OCI-LY7 (cell line): ENCODE measurements around the gene ATP12A. TPM values are rescaled to one million over a fixed set of nuclear protein-coding genes. Genes with fewer than 3 reads are reported as not detected.

Source experiments
- BruUV-seq: library from RNA; stranded (reverse); fragments of 400-500 nt; replicated peaks from 2 replicates; lab custom pipeline; 2021; lab: Mats Ljungman, UMichigan
- CTCF ChIA-PET: fragments of 300-600 bp; sonication (Branson Sonifier 250); formaldehyde crosslinking; loops from one replicate; lab custom pipeline; 2022; ENCODE audit warnings: antibody characterized with exemption; ENCODE audit not compliant: unreplicated experiment; lab: Charles Lee
- POLR2A ChIA-PET: fragments of 300-600 bp; sonication (Branson Sonifier 250); formaldehyde crosslinking; loops from one replicate; lab custom pipeline; 2022; ENCODE audit warnings: antibody characterized with exemption; lab: Charles Lee
- DNase-seq: peaks from one replicate; pipeline ENCODE4 v3.0.0-alpha.2; 2015; ENCODE audit warnings: low spot score
- H2AFZ ChIP-seq: fragments of 200-600 bp; sonication (generic), shearing (Covaris generic); 2 replicates; pipeline ENCODE4 v1.6.1; 2014; ENCODE audit warnings: mild to moderate bottlenecking, antibody characterized with exemption, low read length, moderate library complexity
- H3K27ac ChIP-seq: fragments of 200-600 bp; sonication (generic); 2 replicates; pipeline ENCODE4 v1.5.1; 2014; ENCODE audit warnings: mixed run types, low read depth, mild to moderate bottlenecking, moderate library complexity, low read length, inconsistent platforms; ENCODE audit not compliant: poor library complexity, severe bottlenecking
- H3K36me3 ChIP-seq: fragments of 200-600 bp; sonication (generic); 2 replicates; pipeline ENCODE4 v1.6.1; 2014; ENCODE audit warnings: mild to moderate bottlenecking, antibody characterized with exemption, low read length, moderate library complexity, mixed read lengths; ENCODE audit not compliant: insufficient read depth
- H3K4me1 ChIP-seq: fragments of 200-600 bp; sonication (generic); 2 replicates; pipeline ENCODE4 v1.5.1; 2014; ENCODE audit warnings: mild to moderate bottlenecking, low read length; ENCODE audit not compliant: insufficient read depth, poor library complexity, severe bottlenecking
- H3K4me2 ChIP-seq: fragments of 200-600 bp; sonication (generic); 2 replicates; pipeline ENCODE4 v1.6.1; 2014; ENCODE audit warnings: mild to moderate bottlenecking, low read length
- H3K4me3 ChIP-seq: fragments of 200-600 bp; sonication (generic); 2 replicates; pipeline ENCODE4 v1.5.1; 2014; ENCODE audit warnings: mild to moderate bottlenecking, low read depth, low read length; ENCODE audit not compliant: poor library complexity, severe bottlenecking
- H3K79me2 ChIP-seq: fragments of 200-600 bp; sonication (generic); 2 replicates; pipeline ENCODE4 v1.6.1; 2016; ENCODE audit warnings: low read depth, mild to moderate bottlenecking, low read length, moderate library complexity, mixed read lengths; ENCODE audit not compliant: insufficient read depth
- H3K9me2 ChIP-seq: fragments of 200-600 bp; sonication (generic); 2 replicates; pipeline ENCODE4 v1.6.1; 2016; ENCODE audit warnings: mild to moderate bottlenecking, low read length, mixed read lengths; ENCODE audit not compliant: insufficient read depth
- H3K9me3 ChIP-seq: fragments of 200-600 bp; sonication (generic); 2 replicates; pipeline ENCODE4 v1.6.1; 2014; ENCODE audit warnings: mild to moderate bottlenecking, mixed run types, low read length, mixed read lengths
- H4K20me1 ChIP-seq: fragments of 200-600 bp; sonication (generic); 2 replicates; pipeline ENCODE4 v1.6.1; 2014; ENCODE audit warnings: mild to moderate bottlenecking, antibody characterized with exemption, low read length, moderate library complexity, mixed read lengths; ENCODE audit not compliant: insufficient read depth
- EZH2phosphoT487 ChIP-seq: fragments of 200-600 bp; sonication (generic); IDR thresholded peaks from 2 replicates; pipeline ENCODE4 v1.6.1; 2018; ENCODE audit warnings: low read depth, borderline replicate concordance, mild to moderate bottlenecking, mixed run types, antibody characterized with exemption, low read length, moderate library complexity, mixed read lengths
- intact Hi-C: fragments of 100-400 bp; cut with micrococcal nuclease; formaldehyde crosslinking; loops from one replicate; pipeline ENCODE4 v1.10.0; 2022; ENCODE audit not compliant: unreplicated experiment
- total RNA-seq, 2 experiments: library from RNA; depleted of rRNA in 1 of 2; stranded (reverse); fragments of >200 nt in 1 of 2; shearing (Covaris generic) in 1 of 2; gene quantifications; 2 replicates each; pipeline ENCODE4 v1.2.3, GENCODE V29; 2014 to 2022
- TF ChIP-seq, protein P1 (sequence below): fragments of 200-600 bp; sonication (generic); conservative IDR thresholded peaks from 2 replicates; pipeline ENCODE4 v1.5.1; 2014; ENCODE audit warnings: mild to moderate bottlenecking, antibody characterized with exemption, low read length, moderate library complexity, mixed read lengths

The ATP12A gene
- total RNA-seq, 2 experiments from 2014 or later, result not detected

DNA sequence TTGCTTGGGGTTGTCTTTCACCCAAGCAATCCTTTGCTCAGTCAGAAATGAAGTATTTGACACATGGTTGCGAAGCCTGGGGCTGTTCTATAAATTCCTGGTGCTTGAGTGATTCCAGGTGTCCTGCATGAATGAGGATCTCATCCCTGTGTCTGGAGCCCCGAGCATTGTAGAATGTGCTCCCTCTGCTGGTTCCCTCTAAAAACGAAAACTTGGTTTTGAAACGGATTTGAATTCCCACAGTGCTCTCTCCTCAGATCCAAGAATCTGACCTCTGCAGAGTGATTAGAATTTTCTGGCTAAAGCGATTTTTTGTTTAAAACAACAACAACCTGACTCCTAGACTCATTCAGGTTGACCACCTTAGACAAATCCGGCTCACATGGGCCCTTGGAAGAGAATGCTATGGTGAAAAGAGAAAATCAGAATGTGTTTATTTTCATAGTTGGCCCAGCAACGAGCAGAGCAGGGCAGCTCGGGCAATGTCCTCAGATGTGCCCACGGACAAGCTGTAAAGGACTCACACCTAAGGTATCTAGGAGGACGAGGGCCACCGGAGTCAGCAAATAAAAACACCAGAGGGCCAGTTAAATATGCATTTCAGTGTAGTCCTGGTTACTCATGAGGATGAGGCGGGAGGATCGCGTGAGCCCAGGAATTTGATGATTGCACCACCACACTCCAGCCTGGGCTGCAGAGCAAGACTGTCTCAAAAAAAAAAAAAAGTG, 8.7 kb upstream of the ATP12A start:
- H2AFZ ChIP-seq, result peak overlapping the region; percentile 100
- H4K20me1 ChIP-seq, result no peaks in the 10 kb centered on the region
- H3K4me2 ChIP-seq, result peak overlapping the region; percentile 66
- H3K4me3 ChIP-seq, result peak overlapping the region; percentile 45
- H3K36me3 ChIP-seq, result no peaks in the 10 kb centered on the region
- H3K79me2 ChIP-seq, result no peaks in the 10 kb centered on the region
- TF ChIP-seq, protein P1, sequence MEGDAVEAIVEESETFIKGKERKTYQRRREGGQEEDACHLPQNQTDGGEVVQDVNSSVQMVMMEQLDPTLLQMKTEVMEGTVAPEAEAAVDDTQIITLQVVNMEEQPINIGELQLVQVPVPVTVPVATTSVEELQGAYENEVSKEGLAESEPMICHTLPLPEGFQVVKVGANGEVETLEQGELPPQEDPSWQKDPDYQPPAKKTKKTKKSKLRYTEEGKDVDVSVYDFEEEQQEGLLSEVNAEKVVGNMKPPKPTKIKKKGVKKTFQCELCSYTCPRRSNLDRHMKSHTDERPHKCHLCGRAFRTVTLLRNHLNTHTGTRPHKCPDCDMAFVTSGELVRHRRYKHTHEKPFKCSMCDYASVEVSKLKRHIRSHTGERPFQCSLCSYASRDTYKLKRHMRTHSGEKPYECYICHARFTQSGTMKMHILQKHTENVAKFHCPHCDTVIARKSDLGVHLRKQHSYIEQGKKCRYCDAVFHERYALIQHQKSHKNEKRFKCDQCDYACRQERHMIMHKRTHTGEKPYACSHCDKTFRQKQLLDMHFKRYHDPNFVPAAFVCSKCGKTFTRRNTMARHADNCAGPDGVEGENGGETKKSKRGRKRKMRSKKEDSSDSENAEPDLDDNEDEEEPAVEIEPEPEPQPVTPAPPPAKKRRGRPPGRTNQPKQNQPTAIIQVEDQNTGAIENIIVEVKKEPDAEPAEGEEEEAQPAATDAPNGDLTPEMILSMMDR, result peak; percentile 89
- TF ChIP-seq EZH2phosphoT487, result no peak
- peak; percentile 59 for DNase-seq
- ChIA-PET POLR2A (interaction anchor here (1.0 kb wide), 1 partner anchor 8 kb away, joined by 4 read pairs; no protein-coding TSS in a partner anchor), CTCF (interaction anchor here (0.8 kb wide), 1 partner anchor 11 kb away, joined by 3 read pairs; no protein-coding TSS in a partner anchor)
- peaks cover 19% of the 10 kb centered on the region for H3K4me1 ChIP-seq
- no peak overlapping the region for H3K27ac ChIP-seq
- intact Hi-C loops, result loop anchor here (1.0 to 5.0 kb wide), 2 partner anchors 91 to 159 kb away; partner anchors contain the start of gene PARP4
- no TSS peak for BruUV-seq
- no peaks in the 10 kb centered on the region for H3K9me3 ChIP-seq
- H3K9me2 ChIP-seq, result no peaks in the 10 kb centered on the region

DNA sequence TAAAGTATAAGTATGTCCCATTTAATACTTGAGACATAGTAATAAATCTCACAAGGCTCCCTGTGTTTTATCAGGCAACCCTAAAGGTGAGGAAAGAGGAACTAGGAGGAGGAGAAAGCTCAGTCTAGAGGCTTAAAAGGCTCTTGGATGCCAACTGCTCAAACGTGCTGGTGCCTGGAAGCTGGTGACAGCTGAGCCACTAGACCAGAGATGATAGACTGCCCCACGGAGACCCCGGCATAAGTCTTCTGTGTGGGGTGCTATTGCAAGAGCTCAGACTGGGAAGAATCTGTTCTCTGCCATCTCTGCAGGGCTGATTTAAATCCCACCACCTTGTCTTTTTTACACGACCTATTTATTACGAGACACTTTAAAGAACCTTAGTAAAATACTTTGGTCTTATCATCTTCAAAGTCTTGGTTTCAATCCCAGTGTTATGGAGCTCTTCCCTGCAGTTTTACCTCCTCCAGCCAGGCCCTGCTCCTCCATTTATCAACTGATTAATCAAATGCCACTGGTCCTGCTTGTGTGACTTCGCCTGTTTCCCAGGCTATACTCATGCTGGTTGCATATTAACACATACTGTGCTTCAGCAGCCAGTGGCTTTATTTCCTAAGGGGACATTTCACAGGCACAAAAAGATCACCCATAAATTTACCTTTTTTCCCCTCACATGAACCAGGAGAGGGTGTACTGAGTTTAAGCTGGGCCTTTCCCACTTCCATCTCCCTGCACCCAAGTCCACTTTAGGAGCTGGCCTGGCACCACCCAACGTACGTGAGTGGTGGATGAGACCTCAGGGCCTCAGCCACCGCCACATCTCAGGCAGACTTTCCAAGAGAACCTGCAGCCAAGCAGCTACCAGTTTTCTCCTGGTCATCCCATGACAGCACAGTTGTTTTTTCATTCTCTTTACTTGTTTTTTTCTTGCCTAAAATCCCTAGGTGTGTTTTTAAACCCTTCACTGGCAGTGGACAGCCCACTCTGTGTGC, 7.8 kb upstream of the ATP12A start:
- ChIA-PET CTCF (interaction anchor here (0.8 kb wide), 1 partner anchor 10 kb away, joined by 3 read pairs; no protein-coding TSS in a partner anchor), POLR2A (interaction anchor here (1.0 kb wide), 1 partner anchor 9 kb away, joined by 4 read pairs; no protein-coding TSS in a partner anchor)
- Histone ChIP-seq H3K4me2 (no peak overlapping the region), H3K4me1 (peaks cover 19% of the 10 kb centered on the region), H4K20me1 (no peaks in the 10 kb centered on the region), H3K4me3 (no peak overlapping the region), H3K27ac (no peak overlapping the region), H3K9me2 (no peaks in the 10 kb centered on the region), H3K36me3 (no peaks in the 10 kb centered on the region), H3K79me2 (no peaks in the 10 kb centered on the region), H3K9me3 (no peaks in the 10 kb centered on the region), H2AFZ (no peak overlapping the region; the same call in 1 of the 2 replicates)
- intact Hi-C loops, result loop anchor here (5.0 kb wide), 1 partner anchor 160 kb away; the partner anchor contains the start of gene PARP4
- DNase-seq, result no peak
- BruUV-seq, result no TSS peak
- TF ChIP-seq EZH2phosphoT487, result no peak
- TF ChIP-seq, protein P1, result no peak
